Measurements from ENCODE around the gene PLCXD3.

PLCXD3 gene, protein sequence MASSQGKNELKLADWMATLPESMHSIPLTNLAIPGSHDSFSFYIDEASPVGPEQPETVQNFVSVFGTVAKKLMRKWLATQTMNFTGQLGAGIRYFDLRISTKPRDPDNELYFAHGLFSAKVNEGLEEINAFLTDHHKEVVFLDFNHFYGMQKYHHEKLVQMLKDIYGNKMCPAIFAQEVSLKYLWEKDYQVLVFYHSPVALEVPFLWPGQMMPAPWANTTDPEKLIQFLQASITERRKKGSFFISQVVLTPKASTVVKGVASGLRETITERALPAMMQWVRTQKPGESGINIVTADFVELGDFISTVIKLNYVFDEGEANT

DNA sequence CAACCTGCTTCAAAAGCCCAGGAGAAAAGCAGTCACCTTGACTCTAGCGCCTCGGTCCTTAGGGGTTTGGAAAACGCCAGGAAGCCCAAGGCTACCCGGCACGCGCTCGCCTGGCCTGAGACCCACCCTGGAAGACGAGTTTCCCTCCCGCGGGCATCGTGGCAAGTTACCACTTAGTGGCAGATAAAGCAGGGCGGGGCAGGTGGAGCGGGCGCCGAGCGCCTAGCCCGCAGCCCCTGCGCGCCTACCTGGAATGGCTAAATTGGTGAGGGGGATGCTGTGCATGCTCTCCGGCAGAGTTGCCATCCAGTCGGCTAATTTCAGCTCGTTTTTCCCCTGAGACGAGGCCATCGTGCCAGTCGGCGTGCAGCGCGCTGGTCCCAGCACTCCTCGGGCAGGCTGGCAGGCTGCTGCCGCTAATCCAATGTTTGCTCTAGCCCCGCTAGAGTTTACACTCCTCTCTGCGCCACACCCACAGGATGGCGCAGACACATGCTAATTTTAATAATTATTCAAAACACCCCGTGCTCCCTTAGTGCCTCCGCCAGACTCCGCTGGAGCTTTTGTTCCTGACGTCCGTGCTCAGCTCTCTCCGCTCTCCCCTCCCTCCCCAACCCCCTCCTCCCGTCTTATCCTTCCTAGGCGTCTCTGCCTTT lies at the start of gene PLCXD3:
Gene PLCXD3, minus strand, starts transcription at position 426 of the 656 bp plus-strand sequence. Its CDS starts 75 bp downstream, at position 351.
- no peak for DNase-seq (ENCODE audit: low read depth, low spot score)
- peak within 1 kb of the TSS; percentile 67 for H3K4me3 ChIP-seq (ENCODE audit: low read length)
- H3K27ac ChIP-seq (ENCODE audit: low read length): no peak within 1 kb of the TSS

GRCh38 chr5:41559184-41559583 lies 48.8 kb upstream of the PLCXD3 start:
- Histone ChIP-seq H3K4me3 (ENCODE audit: low read length) (no peak overlapping the region), H3K27me3 (ENCODE audit: control insufficient read depth, insufficient read depth, low read length) (no peaks in the 10 kb centered on the region), H3K4me1 (ENCODE audit: control insufficient read depth, insufficient read depth, low read length) (no peaks in the 10 kb centered on the region), H3K9me3 (ENCODE audit: control insufficient read depth, insufficient read depth, low read length) (no peaks in the 10 kb centered on the region), H3K27ac (ENCODE audit: low read length) (no peak overlapping the region), H3K36me3 (ENCODE audit: control insufficient read depth, insufficient read depth, low read length) (no peaks in the 10 kb centered on the region)
- no CpG with 5 or more reads among the region's 3 CpGs for WGBS (ENCODE audit: insufficient coverage, insufficient read length)
- no peak for DNase-seq (ENCODE audit: low read depth, low spot score)

More for the DNA sequence above, at the start of gene PLCXD3:
- WGBS (ENCODE audit: insufficient coverage, insufficient read length): no CpG with 5 or more reads among the region's 41 CpGs
- Histone ChIP-seq H3K9me3 (ENCODE audit: control insufficient read depth, insufficient read depth, low read length) (no peaks in the 10 kb centered on the region), H3K4me1 (ENCODE audit: control insufficient read depth, insufficient read depth, low read length) (no peaks in the 10 kb centered on the region), H3K27me3 (ENCODE audit: control insufficient read depth, insufficient read depth, low read length) (peaks cover 12% of the 10 kb centered on the region; the same call in 1 of the 2 replicates), H3K36me3 (ENCODE audit: control insufficient read depth, insufficient read depth, low read length) (no peaks in the 10 kb centered on the region)

DNA sequence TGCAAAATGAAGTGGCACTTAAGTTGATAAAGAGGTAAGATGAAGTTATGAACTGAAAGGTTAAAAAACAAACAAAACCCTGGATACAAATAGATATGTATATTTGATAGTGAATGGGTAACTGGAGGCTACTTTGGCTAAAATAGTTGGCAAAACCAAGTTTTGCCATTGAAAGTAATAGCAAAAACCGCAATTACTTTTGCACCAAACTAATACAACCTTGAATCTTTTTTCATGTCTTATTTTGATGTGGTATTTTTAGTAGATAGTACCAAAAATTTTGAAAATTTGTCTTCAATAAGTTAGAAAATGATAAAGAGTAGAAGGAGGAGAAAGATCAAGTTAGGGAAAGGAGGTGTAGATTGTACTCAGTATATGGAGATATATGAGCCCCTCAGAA lies 47.9 kb upstream of the PLCXD3 start:
- Histone ChIP-seq H3K4me3 (ENCODE audit: low read length) (no peak overlapping the region), H3K4me1 (ENCODE audit: control insufficient read depth, insufficient read depth, low read length) (no peaks in the 10 kb centered on the region), H3K27me3 (ENCODE audit: control insufficient read depth, insufficient read depth, low read length) (no peaks in the 10 kb centered on the region), H3K9me3 (ENCODE audit: control insufficient read depth, insufficient read depth, low read length) (no peaks in the 10 kb centered on the region), H3K36me3 (ENCODE audit: control insufficient read depth, insufficient read depth, low read length) (no peaks in the 10 kb centered on the region), H3K27ac (ENCODE audit: low read length) (no peak overlapping the region)
- no CpG with 5 or more reads among the region's 1 CpG for WGBS (ENCODE audit: insufficient coverage, insufficient read length)
- DNase-seq (ENCODE audit: low read depth, low spot score): no peak

GRCh38 chr5:41547991-41548390 lies 37.6 kb upstream of the PLCXD3 start:
- Histone ChIP-seq H3K27me3 (ENCODE audit: control insufficient read depth, insufficient read depth, low read length) (no peaks in the 10 kb centered on the region), H3K9me3 (ENCODE audit: control insufficient read depth, insufficient read depth, low read length) (no peaks in the 10 kb centered on the region), H3K27ac (ENCODE audit: low read length) (no peak overlapping the region), H3K4me1 (ENCODE audit: control insufficient read depth, insufficient read depth, low read length) (no peaks in the 10 kb centered on the region), H3K4me3 (ENCODE audit: low read length) (no peak overlapping the region), H3K36me3 (ENCODE audit: control insufficient read depth, insufficient read depth, low read length) (no peaks in the 10 kb centered on the region)
- no peak for DNase-seq (ENCODE audit: low read depth, low spot score)
- no CpG with 5 or more reads among the region's 1 CpG for WGBS (ENCODE audit: insufficient coverage, insufficient read length)

- no peaks in the 10 kb centered on the region for H3K36me3 ChIP-seq (ENCODE audit: control insufficient read depth, insufficient read depth, low read length)
- H3K27ac ChIP-seq (ENCODE audit: low read length): no peak overlapping the region
- no peak for DNase-seq (ENCODE audit: low read depth, low spot score)
- H3K4me3 ChIP-seq (ENCODE audit: low read length): no peak overlapping the region
- no peaks in the 10 kb centered on the region for H3K27me3 ChIP-seq (ENCODE audit: control insufficient read depth, insufficient read depth, low read length)
- no peaks in the 10 kb centered on the region for H3K4me1 ChIP-seq (ENCODE audit: control insufficient read depth, insufficient read depth, low read length)
- H3K9me3 ChIP-seq (ENCODE audit: control insufficient read depth, insufficient read depth, low read length): no peaks in the 10 kb centered on the region
Measured at GRCh38 chr5:41542183-41542582, 31.8 kb upstream of the PLCXD3 start.

DNA sequence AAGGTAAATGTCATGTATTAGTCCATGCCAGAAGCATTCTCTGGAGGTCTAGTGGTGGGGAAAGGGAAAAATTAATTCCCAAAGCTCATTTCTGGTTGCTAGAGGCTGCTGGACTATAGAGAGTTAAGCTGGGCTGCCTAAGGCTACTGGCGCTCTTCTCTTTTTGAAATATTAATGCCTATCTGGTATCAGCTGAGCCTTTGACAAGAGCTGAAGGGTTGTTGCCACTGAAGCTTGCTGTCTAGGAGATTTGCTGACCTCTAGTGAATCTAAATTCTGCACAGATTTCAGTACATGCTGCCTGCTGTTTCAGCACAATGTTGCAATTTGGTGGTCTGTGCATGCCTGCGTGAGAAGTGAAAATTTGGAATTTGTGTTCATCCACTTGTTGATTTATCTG lies 29.1 kb upstream of the PLCXD3 start:
- no peak for DNase-seq (ENCODE audit: low read depth, low spot score)
- H3K27ac ChIP-seq (ENCODE audit: low read length): no peak overlapping the region
- H3K9me3 ChIP-seq (ENCODE audit: control insufficient read depth, insufficient read depth, low read length): no peaks in the 10 kb centered on the region
- H3K36me3 ChIP-seq (ENCODE audit: control insufficient read depth, insufficient read depth, low read length): no peaks in the 10 kb centered on the region
- WGBS (ENCODE audit: insufficient coverage, insufficient read length): no CpG with 5 or more reads among the region's 2 CpGs
- no peak overlapping the region for H3K4me3 ChIP-seq (ENCODE audit: low read length)
- H3K4me1 ChIP-seq (ENCODE audit: control insufficient read depth, insufficient read depth, low read length): no peaks in the 10 kb centered on the region
- H3K27me3 ChIP-seq (ENCODE audit: control insufficient read depth, insufficient read depth, low read length): no peaks in the 10 kb centered on the region

DNA sequence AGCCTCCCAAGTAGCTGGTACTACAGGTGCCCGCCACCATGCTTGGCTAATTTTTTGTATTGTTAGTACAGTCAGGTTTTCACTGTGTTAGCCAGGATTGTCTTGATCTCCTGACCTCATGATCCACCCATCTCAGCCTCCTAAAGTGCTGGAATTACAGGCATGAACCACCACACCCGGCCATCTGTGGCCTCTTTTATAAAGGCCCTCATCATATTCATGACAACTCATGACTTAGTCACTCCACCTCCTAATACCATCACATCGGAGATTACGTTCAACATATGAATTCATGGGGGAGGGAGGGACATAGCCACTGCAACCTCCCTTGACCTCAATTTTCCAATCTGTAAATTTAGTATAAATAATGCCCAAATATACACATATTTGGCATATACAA lies 27.2 kb upstream of the PLCXD3 start:
- H3K36me3 ChIP-seq (ENCODE audit: control insufficient read depth, insufficient read depth, low read length): no peaks in the 10 kb centered on the region
- no CpG with 5 or more reads among the region's 4 CpGs for WGBS (ENCODE audit: insufficient coverage, insufficient read length)

GRCh38 chr5:41532485-41532884 lies 22.1 kb upstream of the PLCXD3 start:
- no peak for DNase-seq (ENCODE audit: low read depth, low spot score)
- no peaks in the 10 kb centered on the region for H3K27me3 ChIP-seq (ENCODE audit: control insufficient read depth, insufficient read depth, low read length)
- H3K9me3 ChIP-seq (ENCODE audit: control insufficient read depth, insufficient read depth, low read length): no peaks in the 10 kb centered on the region
- no peak overlapping the region for H3K27ac ChIP-seq (ENCODE audit: low read length)
- WGBS (ENCODE audit: insufficient coverage, insufficient read length): no CpG with 5 or more reads among the region's 1 CpG
- H3K4me1 ChIP-seq (ENCODE audit: control insufficient read depth, insufficient read depth, low read length): no peaks in the 10 kb centered on the region
- no peaks in the 10 kb centered on the region for H3K36me3 ChIP-seq (ENCODE audit: control insufficient read depth, insufficient read depth, low read length)
- no peak overlapping the region for H3K4me3 ChIP-seq (ENCODE audit: low read length)

More for the DNA sequence above, 27.2 kb upstream of the PLCXD3 start:
- Histone ChIP-seq H3K9me3 (ENCODE audit: control insufficient read depth, insufficient read depth, low read length) (no peaks in the 10 kb centered on the region), H3K4me3 (ENCODE audit: low read length) (no peak overlapping the region), H3K4me1 (ENCODE audit: control insufficient read depth, insufficient read depth, low read length) (no peaks in the 10 kb centered on the region), H3K27me3 (ENCODE audit: control insufficient read depth, insufficient read depth, low read length) (no peaks in the 10 kb centered on the region), H3K27ac (ENCODE audit: low read length) (no peak overlapping the region)
- no peak for DNase-seq (ENCODE audit: low read depth, low spot score)

DNA sequence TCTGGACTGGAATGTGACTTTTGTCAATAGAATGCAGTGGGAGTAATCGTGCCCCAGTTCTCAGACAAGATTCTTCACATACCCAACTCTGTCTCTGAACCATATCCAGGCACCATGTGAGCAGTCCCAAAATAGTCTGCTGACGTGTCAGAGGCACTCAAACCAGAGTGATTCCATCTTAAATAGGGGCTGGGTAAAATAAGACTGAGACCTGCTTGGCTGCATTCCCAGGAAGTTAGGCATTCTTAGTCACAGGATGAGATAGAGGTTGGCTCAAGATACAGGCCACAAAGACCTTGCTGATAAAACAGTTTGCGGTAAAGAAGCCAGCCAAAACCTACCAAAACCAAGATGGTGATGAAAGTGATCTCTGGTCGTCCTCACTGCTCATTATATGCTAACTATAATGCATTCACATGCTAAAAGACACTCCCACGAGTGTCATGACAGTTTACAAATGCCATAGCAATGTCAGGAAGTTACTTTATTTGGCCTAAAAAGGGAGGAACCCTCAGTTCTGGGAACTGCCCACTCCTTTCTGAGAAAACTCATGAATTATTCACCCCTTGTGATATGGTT lies 16.9 kb upstream of the PLCXD3 start:
- no peaks in the 10 kb centered on the region; the same call in 1 of the 2 replicates for H3K27me3 ChIP-seq (ENCODE audit: control insufficient read depth, insufficient read depth, low read length)
- H3K4me3 ChIP-seq (ENCODE audit: low read length): no peak overlapping the region
- WGBS (ENCODE audit: insufficient coverage, insufficient read length): no CpG with 5 or more reads among the region's 5 CpGs
- DNase-seq (ENCODE audit: low read depth, low spot score): no peak
- H3K36me3 ChIP-seq (ENCODE audit: control insufficient read depth, insufficient read depth, low read length): no peaks in the 10 kb centered on the region
- H3K9me3 ChIP-seq (ENCODE audit: control insufficient read depth, insufficient read depth, low read length): no peaks in the 10 kb centered on the region
- H3K27ac ChIP-seq (ENCODE audit: low read length): no peak overlapping the region
- H3K4me1 ChIP-seq (ENCODE audit: control insufficient read depth, insufficient read depth, low read length): no peaks in the 10 kb centered on the region

GRCh38 chr5:41526699-41527098 lies 16.3 kb upstream of the PLCXD3 start:
- H3K27me3 ChIP-seq (ENCODE audit: control insufficient read depth, insufficient read depth, low read length): no peaks in the 10 kb centered on the region; the same call in 1 of the 2 replicates
- WGBS (ENCODE audit: insufficient coverage, insufficient read length): no CpG with 5 or more reads among the region's 4 CpGs
- no peak overlapping the region for H3K4me3 ChIP-seq (ENCODE audit: low read length)
- no peaks in the 10 kb centered on the region for H3K36me3 ChIP-seq (ENCODE audit: control insufficient read depth, insufficient read depth, low read length)
- no peak for DNase-seq (ENCODE audit: low read depth, low spot score)
- H3K4me1 ChIP-seq (ENCODE audit: control insufficient read depth, insufficient read depth, low read length): no peaks in the 10 kb centered on the region
- H3K27ac ChIP-seq (ENCODE audit: low read length): no peak overlapping the region
- no peaks in the 10 kb centered on the region for H3K9me3 ChIP-seq (ENCODE audit: control insufficient read depth, insufficient read depth, low read length)

All from iPS DF 6.9 (cell line).